Measurements from ENCODE around the gene SORCS1.

The SORCS1 gene

GRCh38 chr10:107163881-107164861, at the start of gene SORCS1:
Gene SORCS1, minus strand, starts transcription at chr10:107164706.
- no peak for DNase-seq (ENCODE audit: low read depth in 2 of 2)

GRCh38 chr10:107214261-107214660, 49.8 kb upstream of the SORCS1 start:
- no peak for DNase-seq (ENCODE audit: low read depth in 2 of 2)

- no peak for DNase-seq (ENCODE audit: low read depth in 2 of 2)
These were observed 49.4 kb upstream of the SORCS1 start for GRCh38 chr10:107213861-107214260.

GRCh38 chr10:107206833-107207232, 42.3 kb upstream of the SORCS1 start:
- DNase-seq (ENCODE audit: low read depth in 2 of 2), result no peak

- no peak for DNase-seq (ENCODE audit: low read depth in 2 of 2)
These were observed 5.0 kb upstream of the SORCS1 start for GRCh38 chr10:107169516-107169915.

- DNase-seq (ENCODE audit: low read depth in 2 of 2), result no peak
These were observed 4.2 kb upstream of the SORCS1 start for GRCh38 chr10:107168738-107169137.

GRCh38 chr10:107166403-107166802, 1.9 kb upstream of the SORCS1 start:
- no peak for DNase-seq (ENCODE audit: low read depth in 2 of 2)

- DNase-seq (ENCODE audit: low read depth in 2 of 2), result no peak
These were observed 486 bp upstream of the SORCS1 start for GRCh38 chr10:107164992-107165391.

- no peak for DNase-seq (ENCODE audit: low read depth in 2 of 2)
These were observed 1.2 kb downstream of the SORCS1 start for GRCh38 chr10:107163076-107163855.

GRCh38 chr10:107160866-107161265, 3.6 kb downstream of the SORCS1 start:
- DNase-seq (ENCODE audit: low read depth in 2 of 2), result no peak

- no peak for DNase-seq (ENCODE audit: low read depth in 2 of 2)
These were observed 4.6 kb downstream of the SORCS1 start for GRCh38 chr10:107159871-107160270.

GRCh38 chr10:107157071-107157470, 7.4 kb downstream of the SORCS1 start:
- DNase-seq (ENCODE audit: low read depth in 2 of 2), result no peak

- no peak for DNase-seq (ENCODE audit: low read depth in 2 of 2)
These were observed 12.4 kb downstream of the SORCS1 start for GRCh38 chr10:107152087-107152486.

- no peak for DNase-seq (ENCODE audit: low read depth in 2 of 2)
These were observed 15.6 kb downstream of the SORCS1 start for GRCh38 chr10:107148906-107149305.

- no peak for DNase-seq (ENCODE audit: low read depth in 2 of 2)
These were observed 20.0 kb downstream of the SORCS1 start for GRCh38 chr10:107144490-107144889.

GRCh38 chr10:107141524-107142061, 22.9 kb downstream of the SORCS1 start:
- DNase-seq (ENCODE audit: low read depth in 2 of 2), result no peak

- DNase-seq (ENCODE audit: low read depth in 2 of 2), result no peak
These were observed 25.3 kb downstream of the SORCS1 start for GRCh38 chr10:107139237-107139636.

GRCh38 chr10:107133656-107134055, 30.9 kb downstream of the SORCS1 start:
- no peak for DNase-seq (ENCODE audit: low read depth in 2 of 2)

- no peak for DNase-seq (ENCODE audit: low read depth in 2 of 2)
These were observed 35.5 kb downstream of the SORCS1 start for GRCh38 chr10:107129000-107129399.

- no peak for DNase-seq (ENCODE audit: low read depth in 2 of 2)
These were observed 37.9 kb downstream of the SORCS1 start for GRCh38 chr10:107126512-107127065.

GRCh38 chr10:107122703-107123102, 41.8 kb downstream of the SORCS1 start:
- DNase-seq (ENCODE audit: low read depth in 2 of 2), result no peak

GRCh38 chr10:107118866-107119265, 45.6 kb downstream of the SORCS1 start:
- DNase-seq (ENCODE audit: low read depth in 2 of 2), result no peak
